Embryonic facial prominence (tissue), 1 donor: Measurements from ENCODE around the gene ODF2.
"Not testable (repeated sequence)": the region's sequence is repeated elsewhere in the genome, so short reads cannot be mapped to it uniquely, and the experiment has no call there.

ENCODE experiments used
- DNase-seq: peaks from one replicate; pipeline ENCODE4 v3.0.0-alpha.2; 2016; ENCODE audit errors: extremely low spot score

The ODF2 gene

DNA sequence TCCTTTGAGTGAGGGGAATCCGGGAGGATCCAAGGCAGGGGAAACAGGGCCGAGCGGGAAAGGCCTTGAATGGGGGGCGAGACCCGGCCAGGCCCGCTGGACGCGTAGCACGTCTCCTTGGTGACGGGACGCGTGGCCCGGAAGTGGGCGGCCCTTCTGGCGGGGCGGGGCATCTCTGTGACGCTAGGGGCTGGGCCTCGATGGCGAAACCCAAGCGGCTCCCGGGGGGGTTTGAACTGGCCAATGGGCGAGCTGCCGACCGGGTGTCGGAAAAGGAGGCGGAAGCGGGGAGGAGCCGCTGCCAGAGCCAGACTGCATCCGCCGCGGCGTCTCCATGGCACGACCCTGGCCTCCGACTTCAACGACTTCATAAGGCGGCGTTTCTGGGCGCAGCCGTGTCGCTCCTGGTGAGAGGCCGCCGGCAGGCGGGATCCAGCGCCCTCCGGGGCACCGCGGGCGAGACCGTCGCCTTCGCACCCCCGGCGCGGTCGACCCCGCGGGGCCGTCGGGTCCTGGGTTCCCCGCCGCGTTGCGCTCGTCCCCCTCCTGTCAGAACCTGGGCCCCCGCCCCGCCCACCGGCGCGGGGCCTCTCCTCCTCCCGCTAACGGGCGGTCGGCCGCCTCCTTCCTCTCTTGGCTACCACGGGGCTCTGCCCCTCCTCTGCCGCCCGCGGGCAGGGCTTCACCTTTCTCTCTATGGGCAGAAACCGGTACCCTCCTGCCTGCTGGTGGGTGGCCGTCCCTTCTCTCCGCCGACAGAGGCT, at the start of gene ODF2:
ODF2 (plus strand) TSS at position 158 of the 764 bp plus-strand sequence; CDS start at position 244, 86 bp downstream.
- DNase-seq, result peak; percentile 89

DNA sequence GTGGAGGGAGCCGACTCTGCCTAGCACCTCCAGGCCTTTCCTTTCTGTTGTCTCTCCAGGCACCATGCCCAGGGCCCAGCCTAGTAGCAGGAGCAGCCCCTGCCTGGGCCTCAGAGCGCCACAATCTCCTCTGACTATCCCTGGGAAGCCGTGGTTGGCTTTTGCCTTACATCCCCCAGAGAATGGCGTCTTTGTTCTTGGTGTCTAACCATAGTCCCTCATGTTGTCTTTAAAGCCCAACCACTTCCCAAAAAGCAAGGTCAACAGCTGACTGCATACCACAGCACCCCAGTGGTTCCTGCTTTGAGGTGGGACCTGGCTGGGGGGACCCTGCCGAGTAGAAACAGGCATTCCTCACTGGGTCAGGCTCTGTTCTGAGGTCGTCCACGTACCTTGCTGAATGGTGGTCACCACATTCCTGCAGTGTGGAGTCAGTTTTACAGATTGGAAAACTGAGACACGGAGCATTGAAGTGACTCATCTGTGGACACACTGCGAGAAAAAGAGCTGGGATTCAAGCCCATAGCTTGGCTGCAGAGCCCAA, 48.9 kb upstream of the ODF2 start:
- no peak for DNase-seq

DNA sequence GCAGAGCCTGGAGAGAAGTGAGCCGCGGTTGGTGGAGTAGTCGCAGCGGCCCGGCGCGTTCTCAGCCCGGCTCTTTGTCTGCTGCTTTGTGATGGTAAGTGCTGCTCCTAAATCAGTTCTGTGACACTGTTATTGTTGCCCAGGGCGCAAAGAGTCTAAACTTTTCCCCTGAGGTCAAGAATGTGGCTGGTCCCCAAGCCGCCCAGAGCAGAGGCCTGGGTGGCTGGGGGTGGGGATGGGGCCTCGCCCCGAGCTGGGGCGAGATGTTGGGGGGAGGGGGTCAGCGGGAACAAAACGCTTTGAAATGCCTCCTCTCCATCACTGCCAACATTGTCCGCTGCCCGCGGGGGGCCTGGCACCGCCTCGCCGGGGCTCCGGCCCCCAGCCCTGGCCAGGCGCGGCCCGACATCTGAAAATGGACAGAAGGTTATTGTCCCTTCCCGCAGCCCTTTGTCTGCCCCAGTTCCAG, 46.8 kb upstream of the ODF2 start:
- no peak for DNase-seq

DNA sequence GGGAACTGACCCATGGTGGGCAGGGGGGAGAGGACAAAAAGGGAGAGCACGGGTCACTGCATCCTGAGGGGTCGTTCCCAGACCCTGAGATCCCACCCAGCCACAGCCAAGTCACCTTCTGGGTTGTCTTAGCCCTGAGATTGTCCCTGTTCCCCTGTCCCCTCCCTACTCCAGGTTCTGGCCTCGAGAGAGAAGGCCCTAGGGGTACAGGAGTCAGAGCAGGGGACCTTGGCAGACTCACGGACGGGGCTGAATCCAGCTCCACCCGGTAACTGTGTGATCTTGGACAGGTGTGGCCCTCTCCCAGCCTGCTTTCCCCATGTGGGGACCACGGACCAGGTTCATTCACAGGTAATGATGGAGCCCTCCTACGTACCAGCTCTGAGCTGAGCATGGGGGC, 46.4 kb upstream of the ODF2 start:
- no peak for DNase-seq

DNA sequence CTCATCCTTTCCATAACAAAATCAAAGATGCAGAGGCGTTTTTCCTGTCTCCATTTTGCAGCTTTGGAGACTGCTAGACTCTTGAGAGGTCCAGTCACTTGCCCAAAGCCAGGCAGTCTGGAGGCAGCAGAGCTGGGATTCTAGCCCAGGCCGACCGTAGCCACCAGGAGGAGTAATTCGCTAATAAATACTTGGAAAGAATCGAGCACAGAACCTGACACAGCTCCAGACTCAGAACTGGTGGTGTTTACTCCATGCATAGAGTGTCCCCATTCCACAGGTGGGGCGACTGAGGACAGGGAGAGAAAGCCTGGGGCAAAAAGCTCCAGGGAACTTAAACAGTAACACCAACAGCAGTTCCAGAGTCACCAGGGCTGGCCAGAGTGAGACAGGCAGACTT, 45.8 kb upstream of the ODF2 start:
- DNase-seq, result no peak

DNA sequence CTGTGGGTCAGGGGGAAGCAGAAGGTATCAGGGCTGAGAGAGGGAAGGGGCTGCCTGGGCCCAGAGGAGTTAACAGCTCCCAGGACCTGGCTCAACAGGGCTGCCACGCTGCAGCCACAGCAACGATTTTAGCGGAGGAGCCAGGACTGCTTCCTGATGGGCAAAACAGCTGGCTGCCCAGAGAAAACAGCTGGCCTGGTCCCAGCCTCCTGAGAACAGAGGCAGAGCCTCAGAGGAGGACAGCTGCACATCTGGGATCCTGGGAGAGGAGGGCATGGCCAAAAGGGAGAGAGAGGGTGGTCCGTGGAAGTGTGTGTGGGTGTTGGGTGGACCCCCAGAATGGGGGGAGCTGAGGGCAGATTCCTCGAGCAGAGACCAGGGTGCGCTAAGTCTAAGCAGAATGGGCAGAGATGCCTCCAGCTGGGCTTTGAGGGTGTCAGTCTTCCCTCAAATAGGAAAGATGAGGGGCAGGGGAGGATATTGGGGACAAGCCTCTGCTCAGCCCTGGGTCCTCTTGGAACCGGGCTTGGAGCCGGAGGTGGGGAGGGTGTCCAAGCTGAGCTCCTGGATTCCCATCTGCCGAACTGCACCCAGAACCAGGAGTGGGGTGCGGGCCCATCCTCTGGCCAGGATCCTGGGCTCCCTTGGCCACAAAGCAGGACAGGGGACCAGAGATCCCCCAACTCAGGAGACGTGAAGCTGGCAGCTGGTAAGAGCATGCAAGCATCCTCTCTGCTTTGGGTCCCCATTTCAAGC, 44.3 kb upstream of the ODF2 start:
- no peak for DNase-seq

DNA sequence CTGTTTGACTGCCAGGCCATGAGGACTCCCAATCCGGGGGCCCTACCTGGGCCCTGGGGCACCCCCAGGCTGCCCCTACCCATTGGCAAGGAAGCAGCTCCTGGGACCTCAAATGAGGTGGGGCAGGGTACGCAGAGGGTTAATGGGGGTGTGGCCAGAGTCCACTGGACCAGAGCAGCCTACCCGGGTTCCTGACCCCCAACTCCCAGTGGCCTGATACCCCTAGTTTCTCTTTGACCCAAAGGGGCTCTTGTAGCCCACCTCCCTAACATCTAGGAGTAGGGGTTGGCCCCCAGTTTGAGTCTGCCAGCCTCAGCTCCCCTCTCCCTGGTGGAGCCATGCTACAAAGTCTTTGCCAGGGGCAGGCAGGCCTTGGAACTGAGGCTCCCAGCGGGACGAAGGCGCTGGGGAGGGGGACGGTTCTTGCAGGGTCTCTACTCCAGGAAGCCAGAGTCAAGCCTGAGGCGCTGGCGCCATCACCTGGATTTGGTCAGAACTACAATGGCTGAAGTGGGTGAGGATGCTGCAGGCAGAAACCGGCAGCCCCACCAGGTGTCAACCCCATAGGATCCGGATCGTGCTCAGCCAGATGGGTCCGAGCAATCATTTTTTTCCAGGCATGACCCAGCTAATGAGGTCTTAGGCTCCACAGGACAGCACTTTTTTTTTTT, 43.6 kb upstream of the ODF2 start:
- DNase-seq, result no peak

DNA sequence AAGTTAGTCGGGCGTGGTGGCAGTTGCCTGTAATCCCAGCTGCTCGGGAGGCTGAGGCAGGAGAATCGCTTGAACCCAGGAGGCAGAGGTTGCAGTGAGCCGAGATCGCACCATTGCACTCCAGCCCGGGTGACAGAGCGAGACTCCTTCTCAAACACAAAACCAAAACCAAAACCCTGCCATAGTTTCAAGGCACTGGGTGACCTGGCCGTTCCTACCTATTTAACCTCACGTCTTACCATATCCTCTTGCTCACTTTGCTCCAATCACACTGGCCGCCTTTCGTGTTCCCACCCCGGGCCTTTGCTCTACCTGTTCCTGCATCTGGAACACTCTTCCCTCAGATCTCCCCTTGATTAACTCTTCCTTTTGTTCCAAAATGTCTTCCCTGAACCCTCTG, 42.1 kb upstream of the ODF2 start:
- DNase-seq, result not testable (repeated sequence)

DNA sequence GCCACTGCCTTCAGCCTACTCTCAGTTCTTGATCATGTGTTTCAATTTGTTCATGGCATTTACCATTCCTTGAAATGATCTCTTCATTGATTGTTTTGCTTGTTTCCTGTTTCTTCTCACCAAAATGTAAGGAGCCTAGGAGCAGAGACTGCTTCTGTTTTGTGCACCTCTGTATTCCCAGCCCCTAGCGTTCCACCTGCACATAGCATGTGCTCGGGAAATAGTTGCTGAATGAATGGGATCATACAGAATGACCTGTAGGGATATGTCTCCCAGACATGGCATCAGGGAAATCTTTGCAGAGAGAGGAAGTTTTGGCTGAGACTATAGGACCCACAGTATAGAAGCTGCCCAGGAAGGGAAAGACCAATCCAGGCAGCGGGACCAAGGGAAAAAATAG, 41.3 kb upstream of the ODF2 start:
- no peak for DNase-seq

DNA sequence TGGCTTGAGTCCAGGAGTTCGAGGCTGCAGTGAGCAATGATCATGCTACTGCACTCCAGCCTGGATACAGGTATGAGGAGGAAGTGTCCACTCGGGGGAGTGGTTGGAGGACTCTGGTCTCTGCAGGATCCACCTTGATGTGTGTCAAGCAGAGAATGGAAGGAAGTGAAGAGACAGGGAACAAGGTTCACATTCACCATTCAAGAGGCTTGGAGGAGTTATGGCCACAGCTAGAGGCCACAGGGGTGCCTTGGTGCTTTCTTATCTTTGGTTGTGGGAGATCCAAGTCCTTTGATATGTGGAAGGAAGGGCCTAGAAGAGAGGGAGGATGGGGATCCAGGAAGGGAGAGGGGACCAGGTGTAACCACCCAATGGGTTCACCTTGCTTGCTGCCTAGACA, 40.5 kb upstream of the ODF2 start:
- DNase-seq, result no peak

DNA sequence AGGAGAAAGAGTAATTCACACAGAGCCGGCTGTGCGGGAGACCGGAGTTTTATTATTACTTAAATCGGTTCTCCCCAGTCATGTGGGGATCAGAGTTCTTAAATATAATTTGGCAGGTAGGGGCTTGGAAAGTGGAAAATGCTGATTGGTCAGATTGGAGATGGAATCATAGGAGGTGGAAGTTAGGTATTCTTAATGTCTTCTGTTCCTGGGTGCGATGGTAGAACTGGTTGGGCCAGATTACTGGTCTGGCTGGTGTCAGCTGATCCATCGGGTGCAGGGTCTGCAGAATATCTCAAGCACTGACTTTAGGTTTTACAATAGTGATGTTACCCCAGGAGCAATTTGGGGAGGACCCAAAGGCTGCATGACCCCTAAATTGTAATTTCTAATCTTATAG, 39.8 kb upstream of the ODF2 start:
- no peak for DNase-seq

DNA sequence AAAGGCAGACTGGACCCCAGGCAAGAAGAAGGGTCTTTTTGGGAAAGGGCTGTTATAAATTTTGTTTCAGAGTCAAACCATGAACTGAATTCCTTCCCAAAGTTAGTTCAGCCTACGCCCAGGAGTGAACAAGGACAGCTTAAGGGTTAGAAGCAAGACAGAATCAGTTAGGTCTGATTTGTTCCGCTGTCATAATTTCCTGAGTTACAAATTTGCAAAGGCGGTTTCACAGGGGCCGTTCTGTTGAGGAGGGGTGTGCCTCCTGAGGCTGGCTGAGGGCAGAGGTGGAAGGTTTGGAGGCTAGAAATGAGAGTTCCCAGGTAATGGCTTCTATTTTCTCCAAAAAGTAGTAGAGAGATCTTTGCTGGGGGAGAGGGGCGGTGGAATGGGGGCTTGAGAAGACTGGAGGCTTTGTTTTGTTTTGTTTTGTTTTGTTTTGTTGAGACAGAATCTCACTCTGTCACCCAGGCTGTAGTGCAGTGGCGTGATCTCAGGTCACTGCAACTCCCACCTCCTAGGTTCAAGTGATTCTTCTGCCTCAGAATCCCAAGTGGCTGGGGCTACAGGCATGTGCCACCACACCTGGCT, 39.3 kb upstream of the ODF2 start:
- no peak for DNase-seq

DNA sequence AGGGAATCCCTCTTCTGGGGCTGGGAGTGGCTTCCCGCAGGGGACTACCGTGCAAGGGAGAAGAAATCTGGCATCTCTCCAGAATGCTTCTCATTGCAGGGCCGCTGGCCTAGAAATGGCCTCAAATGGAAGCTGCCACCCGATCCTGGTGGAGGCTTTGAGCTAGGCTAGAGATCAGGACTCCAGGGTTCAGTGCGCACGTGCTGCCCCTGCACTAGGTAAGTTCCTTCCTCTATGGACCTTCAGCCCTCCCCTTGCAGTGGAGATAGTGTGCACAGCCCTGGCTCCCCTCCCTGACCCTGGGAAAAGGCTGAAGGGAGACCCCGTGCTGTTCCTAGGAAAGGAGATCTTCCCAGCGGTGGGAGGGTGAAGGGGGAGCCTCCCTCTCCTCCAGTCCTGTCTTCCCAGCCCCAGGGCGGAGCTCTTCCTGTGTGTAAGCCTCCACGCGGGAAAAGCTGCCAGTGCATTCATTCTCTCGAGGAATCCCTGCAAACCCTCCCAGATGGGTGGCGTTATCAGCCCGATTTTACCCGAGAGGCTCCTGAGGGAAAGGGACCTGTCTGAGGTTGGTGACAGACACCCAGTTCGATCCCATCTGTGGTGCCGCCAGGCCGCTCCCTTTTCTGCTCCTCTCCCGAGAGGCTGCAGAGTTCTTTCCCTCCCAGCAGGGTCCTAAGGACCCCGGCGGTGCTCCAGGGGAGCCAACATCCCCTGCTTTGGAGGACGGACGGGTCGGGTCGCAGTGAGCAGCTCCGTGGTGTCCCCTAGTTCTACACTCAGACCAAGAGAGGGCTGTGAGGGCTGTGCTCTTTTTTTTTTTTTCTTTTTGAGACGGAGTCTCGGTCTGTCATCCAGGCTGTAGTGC, 36.5 kb upstream of the ODF2 start:
- no peak for DNase-seq

DNA sequence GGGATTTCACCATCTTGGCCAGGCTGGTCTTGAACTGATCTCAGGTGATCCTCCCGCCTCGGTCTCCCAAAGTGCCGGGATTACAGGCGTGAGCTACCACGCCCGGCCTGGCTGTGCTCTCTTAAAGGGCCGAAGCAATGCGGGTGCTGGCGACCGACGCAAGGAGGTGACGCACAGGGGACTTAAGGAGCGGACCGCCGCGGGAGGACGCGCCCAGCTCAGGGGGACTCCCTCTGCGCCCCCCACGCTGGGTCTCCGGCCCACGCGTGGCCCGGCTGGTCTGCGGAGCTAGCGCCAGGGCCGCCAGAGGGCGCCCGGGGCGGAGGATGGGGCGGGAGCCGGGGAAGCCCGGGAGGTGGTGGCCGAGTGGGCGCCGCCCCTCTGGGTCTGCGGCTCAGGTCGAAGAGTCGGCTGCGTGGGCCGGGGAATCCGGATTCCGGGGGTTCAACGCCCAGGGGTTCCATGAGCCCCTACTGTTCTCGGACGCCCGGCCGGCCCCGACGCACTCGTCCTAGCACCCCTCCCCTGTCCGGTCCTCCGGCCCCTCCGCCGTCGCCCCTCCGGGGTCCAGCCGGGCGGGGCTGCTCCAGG, 35.7 kb upstream of the ODF2 start:
- no peak for DNase-seq

DNA sequence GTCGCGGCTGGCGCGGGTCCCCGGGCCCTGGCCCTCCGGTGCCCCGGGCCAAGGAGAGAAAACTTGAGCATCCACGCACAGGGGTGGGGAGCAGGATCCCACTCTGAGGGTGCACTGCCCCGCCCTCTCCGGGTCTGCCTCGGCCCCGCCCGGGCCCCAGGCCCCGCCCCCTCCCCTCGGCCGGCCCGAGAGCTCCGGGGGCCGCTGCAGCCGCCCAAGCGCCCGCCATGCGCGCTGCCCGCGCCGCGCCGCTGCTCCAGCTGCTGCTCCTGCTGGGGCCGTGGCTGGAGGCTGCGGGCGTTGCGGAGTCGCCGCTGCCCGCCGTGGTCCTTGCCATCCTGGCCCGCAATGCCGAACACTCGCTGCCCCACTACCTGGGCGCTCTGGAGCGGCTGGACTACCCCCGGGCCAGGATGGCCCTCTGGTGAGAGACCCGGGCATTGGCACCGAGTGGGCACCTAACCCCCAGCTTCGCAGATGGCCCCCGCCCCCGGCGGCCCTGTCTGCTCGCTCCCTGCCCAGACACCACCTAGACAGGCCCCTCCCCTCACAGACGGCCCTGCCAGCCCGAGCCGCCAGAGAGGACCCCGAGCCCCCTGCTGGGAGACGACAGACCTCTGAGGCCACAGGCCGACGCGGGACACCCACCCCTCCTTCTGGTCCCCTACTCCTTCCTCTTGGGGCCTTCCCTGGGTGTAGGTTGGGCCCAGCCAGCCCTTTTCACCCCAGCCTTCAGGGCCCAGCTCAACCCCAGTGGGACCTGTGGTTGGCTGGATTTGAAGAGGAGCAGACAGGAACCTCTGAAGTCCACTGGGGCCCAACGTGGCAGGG, 34.9 kb upstream of the ODF2 start, which contains the start of gene CERCAM:
CERCAM (plus strand) TSS at position 207 of the 831 bp plus-strand sequence; CDS start at position 228, 21 bp downstream.
- DNase-seq, result no peak

DNA sequence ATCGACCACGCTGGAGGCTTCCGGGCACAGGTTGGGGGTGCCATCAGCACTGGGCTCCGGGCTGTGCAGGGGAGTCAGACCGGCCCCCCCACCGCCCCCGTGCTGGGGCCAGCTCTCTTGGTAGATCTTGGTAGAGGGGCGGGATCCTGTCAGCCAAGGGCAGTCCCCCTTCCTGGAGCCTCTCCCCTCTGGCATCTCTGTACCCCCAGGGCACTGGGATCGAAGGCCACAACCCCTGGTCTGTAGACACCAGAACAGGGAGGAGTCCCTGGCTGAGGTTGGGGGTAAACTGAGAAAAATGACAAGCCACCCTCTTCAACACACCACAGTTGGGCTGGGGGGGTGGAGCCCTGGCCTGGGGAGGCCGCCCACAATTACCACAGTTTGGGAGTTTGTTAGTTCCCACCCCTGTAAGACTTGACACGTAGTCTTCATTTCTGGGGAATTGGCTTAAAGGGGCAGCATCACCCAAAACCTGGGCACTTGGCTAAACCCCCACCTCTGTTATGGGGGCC, 34.3 kb upstream of the ODF2 start:
- DNase-seq, result no peak

DNA sequence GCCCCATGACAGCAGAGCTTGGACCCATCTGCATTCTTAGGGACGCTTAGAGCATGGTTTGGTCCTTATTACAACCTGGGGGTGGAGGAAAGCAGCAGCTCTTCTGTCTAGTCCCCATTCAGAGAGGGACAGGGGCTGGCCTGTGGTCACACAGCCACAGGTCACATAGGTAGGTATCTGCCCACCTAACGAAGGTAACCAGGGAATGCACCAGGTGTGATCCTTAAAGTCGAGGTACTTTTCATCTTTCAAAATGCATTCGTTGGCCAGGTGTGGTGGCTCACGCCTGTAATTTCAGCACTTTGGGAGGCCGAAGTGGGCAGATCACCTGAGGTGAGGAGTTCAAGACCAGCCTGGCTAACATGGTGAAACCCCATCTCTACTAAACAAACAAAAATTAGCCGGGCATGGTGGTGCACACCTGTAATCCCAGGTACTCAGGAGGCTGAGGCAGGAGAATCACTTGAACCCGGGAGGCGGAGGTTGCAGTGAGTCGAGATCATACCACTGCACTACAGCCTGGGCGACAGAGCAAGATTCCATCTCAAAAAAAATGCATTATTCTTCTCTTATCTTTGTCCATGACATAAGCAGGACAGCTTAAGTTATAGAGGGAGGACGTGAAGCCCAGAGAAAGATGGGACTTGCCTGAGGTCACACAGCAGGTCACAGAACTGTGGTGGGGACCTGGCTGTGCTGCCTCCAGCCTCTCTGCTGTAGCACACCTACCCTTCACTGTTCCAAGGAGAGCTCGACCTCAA, 33.6 kb upstream of the ODF2 start:
- not testable (repeated sequence) for DNase-seq

DNA sequence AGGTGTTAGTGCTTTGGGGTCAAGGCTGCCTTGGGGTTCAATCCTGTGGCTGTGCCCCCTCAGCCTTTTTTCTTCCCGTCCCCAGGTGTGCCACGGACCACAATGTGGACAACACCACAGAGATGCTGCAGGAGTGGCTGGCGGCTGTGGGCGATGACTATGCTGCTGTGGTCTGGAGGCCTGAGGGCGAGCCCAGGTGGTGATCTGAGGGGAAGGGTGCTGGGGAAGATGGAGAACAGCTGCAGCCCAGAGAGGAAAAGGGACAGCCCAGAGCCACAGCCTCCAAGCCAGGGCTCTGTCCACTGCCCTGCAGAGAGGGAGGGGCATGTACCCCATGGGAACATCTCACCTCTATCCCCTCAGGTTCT, 33.0 kb upstream of the ODF2 start:
- DNase-seq, result no peak

DNA sequence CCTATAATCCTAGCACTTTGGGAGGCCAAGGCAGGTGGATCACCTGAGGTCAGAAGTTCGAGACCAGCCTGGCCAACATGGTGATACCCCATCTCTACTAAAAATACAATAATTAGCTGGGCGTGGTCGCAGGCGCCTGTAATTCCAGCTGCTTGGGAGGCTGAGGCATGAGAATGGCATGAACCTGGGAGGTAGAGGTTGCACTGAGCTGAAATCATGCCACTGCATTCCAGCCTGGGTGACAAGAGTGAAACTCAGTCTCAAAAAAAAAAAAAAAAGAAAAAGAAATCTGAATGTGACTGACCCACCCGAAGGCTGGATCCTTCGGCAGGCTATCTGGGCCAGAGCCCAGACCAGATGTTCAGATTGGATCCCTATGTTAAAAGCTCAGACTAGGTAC, 32.5 kb upstream of the ODF2 start:
- not testable (repeated sequence) for DNase-seq
